Superior temporal gyrus (tissue), 1 donor: ENCODE results near the gene C17orf113.
A peak's percentile ranks its signal among the peaks of the same experiment; 100 is the strongest.
"Not testable (repeated sequence)": the region's sequence is repeated elsewhere in the genome, so short reads cannot be mapped to it uniquely, and the experiment has no call there.

ENCODE experiments used
- DNase-seq: peaks from one replicate; pipeline ENCODE4 v3.0.0-alpha.2; 2016; ENCODE audit errors: extremely low spot score

C17orf113 gene

GRCh38 chr17:42042598-42043319, 7.6 kb downstream of the C17orf113 start:
- no peak for DNase-seq

GRCh38 chr17:42041619-42042018, 8.8 kb downstream of the C17orf113 start:
- DNase-seq, result no peak

- DNase-seq, result no peak
Observed at GRCh38 chr17:42040818-42041217, 9.6 kb downstream of the C17orf113 start.

- no peak for DNase-seq
Observed at GRCh38 chr17:42039794-42040763, 10.3 kb downstream of the C17orf113 start.

- DNase-seq, result no peak
Observed at GRCh38 chr17:42038221-42038973, 12.0 kb downstream of the C17orf113 start.

GRCh38 chr17:42034059-42034458, 16.3 kb downstream of the C17orf113 start:
- no peak for DNase-seq

DNA sequence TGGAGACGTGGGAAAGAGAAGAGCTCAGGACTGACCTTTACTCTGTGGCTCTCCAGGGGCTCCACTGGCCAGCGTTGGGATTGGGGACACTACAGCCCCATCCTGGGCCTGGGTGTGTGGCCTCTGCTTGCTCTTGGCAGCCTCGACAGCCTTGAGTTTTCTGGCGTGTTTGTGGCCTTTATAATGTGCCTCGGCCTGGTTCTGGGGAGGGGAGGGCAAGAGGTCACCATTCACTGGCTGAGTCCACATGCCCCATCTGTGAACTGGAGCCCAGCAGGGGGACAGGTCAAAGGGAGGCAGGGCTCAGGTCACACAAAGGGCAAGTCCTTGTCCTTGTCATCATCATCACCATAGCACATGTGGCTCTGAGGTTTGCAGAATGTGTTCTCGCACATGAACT, 18.8 kb downstream of the C17orf113 start:
- DNase-seq, result no peak

GRCh38 chr17:42028791-42029127, 21.6 kb downstream of the C17orf113 start:
- no peak for DNase-seq

DNA sequence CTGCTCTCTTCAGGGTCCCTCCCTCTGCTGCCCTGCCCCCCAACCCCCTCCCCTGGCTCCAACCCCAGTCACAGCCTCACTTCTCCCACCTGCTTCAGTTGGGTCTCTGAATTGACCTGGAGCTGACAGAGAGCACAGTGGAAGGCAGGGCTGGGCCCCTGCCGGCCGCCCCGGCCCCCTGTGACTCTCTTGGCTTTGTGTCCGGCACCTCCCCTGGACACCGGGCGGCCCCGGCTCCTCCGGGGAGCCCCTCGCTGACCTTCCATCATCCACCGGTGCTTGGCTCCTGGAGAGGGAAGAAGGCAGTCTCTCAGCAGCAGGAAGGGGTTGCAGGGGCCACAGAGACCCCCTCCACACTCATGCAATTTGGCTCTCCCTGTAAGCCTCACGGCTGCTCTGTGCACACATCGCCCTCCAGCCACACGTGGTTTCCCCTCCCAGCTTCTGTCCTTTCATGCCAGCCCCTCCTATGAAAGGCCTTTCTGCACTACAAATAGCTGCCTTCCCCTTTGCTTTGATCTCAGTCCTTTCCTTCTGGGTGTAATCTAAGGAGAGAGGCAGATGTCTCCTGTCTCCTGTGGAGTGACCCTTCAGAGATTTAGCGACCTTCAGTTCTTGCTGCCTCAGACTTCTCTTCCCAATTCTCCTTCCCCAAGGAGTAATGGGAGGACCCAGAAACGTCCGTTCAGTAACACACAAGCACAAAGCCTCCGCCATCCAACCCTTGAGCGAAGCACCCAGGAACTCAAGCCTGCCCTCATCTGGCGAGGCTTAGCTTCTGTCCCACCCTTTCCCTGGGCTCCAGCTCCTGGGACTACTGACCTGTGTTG, 22.2 kb downstream of the C17orf113 start:
- no peak for DNase-seq

GRCh38 chr17:42027590-42027889, 22.9 kb downstream of the C17orf113 start:
- no peak for DNase-seq

DNA sequence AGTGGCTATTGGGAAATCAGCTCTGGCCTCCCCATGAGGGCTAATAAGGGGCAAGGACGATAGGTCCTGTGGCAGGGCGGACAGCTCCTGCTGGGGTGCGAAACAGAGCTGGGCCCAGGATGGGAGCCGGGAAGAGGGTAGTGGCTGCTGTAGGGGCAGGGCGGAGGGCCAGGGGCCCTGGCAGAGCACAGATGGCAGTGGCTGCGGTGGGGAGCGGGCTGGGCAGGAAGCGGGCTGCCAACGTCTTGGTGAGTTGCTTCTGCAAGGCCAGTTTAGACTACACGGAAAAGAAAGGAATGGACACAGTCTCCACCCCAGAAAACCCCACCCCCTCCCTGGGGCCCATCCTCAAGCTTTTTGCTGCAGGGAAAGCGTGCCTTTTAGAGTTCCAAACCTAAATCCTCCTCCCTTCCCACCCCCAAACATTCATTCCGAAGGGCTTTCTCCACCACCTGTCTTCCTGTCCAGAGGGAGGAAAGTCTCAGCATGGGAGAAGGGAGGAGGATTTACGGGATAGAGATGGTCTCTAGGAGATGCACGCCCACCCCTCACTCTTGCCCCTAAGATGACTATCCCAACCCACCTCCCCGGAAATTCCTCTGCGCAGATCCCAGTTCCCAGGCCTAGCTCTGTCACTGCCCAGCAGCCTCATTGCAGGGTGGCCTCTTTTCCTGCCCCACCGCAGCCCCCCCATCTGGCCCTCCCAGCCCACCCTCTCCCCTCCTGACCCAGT, 23.4 kb downstream of the C17orf113 start:
- DNase-seq, result no peak

GRCh38 chr17:42025936-42026335, 24.5 kb downstream of the C17orf113 start:
- no peak for DNase-seq

DNA sequence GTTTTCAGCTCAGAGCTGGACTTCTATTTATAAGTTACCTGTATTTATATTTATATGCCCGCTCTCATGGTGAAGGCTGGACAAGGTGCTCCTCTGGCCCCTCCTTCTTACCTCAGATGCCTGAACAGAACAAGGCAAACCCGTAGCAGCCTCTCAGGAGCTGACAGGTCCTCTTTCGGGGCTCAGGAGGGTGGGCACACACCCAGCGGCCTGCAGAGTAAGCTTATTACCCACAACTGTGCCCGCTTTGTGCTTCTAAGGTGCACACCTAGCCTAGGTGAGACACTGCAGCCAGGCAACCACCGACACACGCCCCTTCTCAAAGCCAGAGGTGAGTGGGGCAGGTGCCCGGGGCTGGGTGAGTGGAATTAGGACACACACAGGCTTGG, 25.2 kb downstream of the C17orf113 start:
- no peak for DNase-seq

DNA sequence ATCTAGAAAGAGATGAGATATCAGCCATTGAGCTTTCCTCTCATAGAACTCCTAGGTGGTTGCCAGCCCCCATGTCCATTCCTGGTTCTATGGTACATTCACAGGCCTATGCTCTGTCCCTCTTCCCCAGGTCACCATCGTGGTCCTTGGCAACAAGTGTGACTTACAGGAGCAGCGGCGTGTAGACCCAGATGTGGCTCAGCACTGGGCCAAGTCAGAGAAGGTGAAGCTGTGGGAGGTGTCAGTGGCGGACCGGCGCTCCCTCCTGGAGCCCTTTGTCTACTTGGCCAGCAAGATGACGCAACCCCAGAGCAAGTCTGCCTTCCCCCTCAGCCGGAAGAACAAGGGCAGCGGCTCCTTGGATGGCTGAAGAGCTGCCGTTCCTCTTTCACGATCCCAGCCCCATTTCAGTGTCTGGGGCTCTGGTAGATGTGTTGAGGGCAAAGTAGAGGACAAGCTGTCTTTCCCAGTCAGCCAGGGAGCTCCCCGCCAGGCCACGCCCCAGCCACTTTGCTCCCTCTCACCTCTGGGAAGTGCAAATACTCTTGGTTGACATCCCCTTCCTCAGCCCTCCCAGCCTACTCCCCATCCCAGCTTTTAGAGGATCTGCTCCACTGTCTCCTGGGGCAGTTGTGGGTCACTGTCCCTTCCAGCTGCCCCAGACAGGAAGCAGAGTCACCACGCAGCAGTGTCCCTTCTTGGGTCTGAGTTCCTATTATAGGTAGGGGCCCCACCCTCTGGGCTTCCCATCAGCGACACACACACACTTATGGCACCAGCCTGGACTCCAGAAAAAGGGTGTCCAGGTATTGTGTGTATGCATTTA, 26.7 kb downstream of the C17orf113 start:
- no peak for DNase-seq

DNA sequence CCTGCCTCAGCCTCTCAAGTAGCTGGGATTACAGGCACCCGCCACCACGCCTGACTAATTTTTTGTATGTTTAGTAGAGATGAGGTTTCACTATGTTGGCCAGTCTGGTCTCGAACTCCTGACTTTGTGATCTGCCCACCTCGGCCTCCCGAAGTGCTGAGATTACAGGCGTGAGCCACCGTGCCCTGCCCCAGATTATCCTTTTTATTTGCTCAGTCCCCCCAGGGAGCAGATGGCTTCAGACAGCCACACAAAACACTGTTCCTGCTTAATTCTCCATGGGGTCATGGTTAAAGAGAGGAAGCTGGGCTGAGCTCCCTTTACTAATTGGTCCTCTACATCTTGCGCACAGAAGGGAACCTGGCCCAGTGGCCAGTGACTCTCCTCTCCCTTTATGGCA, 29.6 kb downstream of the C17orf113 start:
- not testable (repeated sequence) for DNase-seq

GRCh38 chr17:42019509-42020404, 30.6 kb downstream of the C17orf113 start, which contains the start of gene NKIRAS2:
Gene NKIRAS2 (plus strand): TSS chr17:42020090. CDS start chr17:42021578, 1,488 bp downstream.
- peak; percentile 80 for DNase-seq

DNA sequence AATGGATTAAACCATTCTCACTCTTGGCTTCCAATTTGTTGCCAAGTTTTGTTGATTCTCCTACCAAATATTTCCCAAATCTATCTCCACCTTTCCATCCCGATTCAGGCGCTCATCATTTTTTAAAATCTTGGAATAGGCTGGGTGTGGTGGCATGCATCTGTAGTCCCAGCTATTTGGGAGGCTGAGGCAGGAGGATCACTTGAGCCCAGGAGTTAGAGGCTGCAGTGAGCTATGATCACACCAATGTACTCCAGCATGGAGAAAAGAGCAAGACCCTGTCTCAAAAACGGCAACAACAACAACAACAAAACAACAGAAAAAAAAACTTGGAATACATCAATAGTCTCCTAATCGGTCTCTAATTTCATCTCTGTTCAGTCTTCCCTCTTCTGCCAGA, 31.4 kb downstream of the C17orf113 start:
- DNase-seq, result no peak

DNA sequence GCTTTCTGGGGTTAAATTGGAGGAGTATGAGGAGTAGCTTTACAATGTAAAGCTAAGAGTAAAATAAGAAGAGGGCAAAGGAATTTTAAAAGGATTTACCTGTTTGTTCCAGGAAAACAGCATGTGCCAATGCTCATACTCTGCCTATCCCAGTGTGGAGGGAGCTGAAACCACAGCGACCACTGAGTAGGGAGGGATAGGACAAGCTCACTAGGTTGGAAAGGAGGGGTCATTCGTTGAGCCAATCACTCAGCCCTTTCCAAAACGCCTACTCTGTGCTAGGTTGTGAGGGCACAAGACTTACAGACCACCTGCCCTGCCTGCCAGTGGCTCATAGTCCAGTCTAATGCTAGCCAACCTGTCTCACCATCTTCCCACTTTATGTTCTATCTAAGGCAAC, 32.1 kb downstream of the C17orf113 start:
- DNase-seq, result no peak

GRCh38 chr17:42017866-42018200, 32.6 kb downstream of the C17orf113 start:
- DNase-seq, result no peak
